ENCODE results near the gene JUND. TPM values are rescaled to one million over a fixed set of nuclear protein-coding genes. Genes with fewer than 3 reads are reported as not detected.

The JUND gene
- total and polyA plus RNA-seq, 8 donors: 43.1 to 232 (median 122) TPM

DNA sequence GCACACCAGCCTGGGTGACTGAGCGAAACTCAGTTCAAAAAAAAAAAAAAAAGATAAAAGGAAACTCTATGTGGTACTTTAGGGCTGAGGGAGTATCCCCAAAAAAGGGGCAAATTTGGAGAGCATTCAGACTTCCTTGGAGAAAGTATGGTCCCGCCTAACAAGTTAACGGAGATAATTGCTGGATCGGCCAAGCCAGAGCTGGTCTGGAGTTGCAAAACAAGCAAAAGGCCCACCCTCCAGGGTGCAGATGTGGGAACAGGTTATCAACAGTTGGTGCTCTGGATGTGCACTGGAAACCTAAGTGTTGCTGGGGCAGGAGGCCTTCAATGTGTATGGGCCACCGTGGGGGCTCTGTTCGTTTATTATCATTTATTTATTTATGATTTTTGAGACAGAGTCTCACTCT lies 10.0 kb downstream of the JUND start:
- intact Hi-C loops (cut with DNase I): no loop called here
- DNase-seq: peak in 1 of 4 donors; percentile 70

DNA sequence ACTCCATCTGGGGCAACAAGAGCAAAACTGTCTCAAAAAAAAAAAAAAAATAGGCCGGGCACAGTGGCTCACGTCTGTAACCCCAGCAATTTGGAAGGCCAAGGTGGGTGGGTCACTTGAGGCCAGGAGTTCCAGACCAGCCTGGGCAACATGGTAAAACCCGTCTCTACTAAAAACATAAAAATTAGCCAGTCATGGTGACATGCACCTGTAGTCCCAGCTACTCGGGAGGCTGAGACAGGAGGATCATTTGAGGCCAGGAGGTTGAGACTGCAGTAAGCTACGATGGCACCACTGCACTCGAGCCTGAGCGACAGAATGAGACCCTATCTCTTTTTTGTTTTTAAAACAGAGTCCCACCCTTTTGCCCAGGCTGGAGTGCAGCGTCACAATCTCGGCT lies 11.1 kb downstream of the JUND start:
- intact Hi-C loops (cut with DNase I): no loop called here
- peaks cover 0 to 24% of the 10 kb centered on the region in 2 donors for H3K36me3 ChIP-seq
- H3K27me3 ChIP-seq: no peaks in the 10 kb centered on the region
- H3K4me1 ChIP-seq: peaks cover 3 to 9% of the 10 kb centered on the region in 2 donors
- no peak overlapping the region for H3K27ac ChIP-seq
- H3K9me3 ChIP-seq: no peaks in the 10 kb centered on the region
- TF ChIP-seq, protein P1, sequence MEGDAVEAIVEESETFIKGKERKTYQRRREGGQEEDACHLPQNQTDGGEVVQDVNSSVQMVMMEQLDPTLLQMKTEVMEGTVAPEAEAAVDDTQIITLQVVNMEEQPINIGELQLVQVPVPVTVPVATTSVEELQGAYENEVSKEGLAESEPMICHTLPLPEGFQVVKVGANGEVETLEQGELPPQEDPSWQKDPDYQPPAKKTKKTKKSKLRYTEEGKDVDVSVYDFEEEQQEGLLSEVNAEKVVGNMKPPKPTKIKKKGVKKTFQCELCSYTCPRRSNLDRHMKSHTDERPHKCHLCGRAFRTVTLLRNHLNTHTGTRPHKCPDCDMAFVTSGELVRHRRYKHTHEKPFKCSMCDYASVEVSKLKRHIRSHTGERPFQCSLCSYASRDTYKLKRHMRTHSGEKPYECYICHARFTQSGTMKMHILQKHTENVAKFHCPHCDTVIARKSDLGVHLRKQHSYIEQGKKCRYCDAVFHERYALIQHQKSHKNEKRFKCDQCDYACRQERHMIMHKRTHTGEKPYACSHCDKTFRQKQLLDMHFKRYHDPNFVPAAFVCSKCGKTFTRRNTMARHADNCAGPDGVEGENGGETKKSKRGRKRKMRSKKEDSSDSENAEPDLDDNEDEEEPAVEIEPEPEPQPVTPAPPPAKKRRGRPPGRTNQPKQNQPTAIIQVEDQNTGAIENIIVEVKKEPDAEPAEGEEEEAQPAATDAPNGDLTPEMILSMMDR (IDR thresholded peaks at IDR 0.05): no peak
- ATAC-seq (no peak), DNase-seq (peak in 1 of 4 donors; percentile 34)
- no peak overlapping the region for H3K4me3 ChIP-seq

More for the DNA sequence above, 10.0 kb downstream of the JUND start:
- Histone ChIP-seq H3K4me1 (peaks cover 8 to 20% of the 10 kb centered on the region in 2 donors), H3K4me3 (no peak overlapping the region), H3K9me3 (no peaks in the 10 kb centered on the region), H3K27me3 (no peaks in the 10 kb centered on the region), H3K36me3 (peaks cover 0 to 18% of the 10 kb centered on the region in 2 donors), H3K27ac (no peak overlapping the region)
- no peak for ATAC-seq
- TF ChIP-seq, protein P1 (IDR thresholded peaks at IDR 0.05): no peak

DNA sequence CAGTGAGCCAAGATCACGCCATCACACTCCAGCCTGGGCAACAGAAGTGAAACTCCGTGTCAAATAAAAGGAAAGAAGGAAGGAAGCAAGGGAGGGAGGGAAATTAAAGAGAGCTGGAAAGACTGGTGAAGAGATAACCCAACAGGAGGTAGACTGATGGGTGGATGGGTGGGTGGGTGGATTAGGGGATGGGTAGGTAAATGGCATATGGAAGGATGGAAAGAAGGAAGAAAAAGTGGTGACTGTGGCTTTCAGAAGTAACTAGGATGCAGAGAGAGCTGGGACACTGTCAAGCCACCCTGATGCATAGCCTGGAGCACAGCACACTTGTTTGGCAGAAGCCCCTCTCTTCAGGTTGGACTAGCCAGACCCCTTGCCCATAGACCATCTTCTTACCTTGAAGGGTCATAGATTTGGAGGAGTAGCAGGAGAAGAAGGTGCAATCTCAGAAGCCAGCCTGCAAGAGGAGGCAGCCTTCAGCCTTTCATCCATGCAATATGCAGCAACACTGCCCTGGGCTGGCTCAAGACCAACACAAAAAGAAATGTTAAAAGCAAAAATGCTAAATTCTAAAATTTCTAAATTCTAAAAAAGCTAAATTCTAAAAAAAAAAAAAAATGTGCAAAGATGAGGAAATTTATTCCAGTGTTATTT lies 12.2 kb downstream of the JUND start:
- Histone ChIP-seq H3K27ac (no peak overlapping the region), H3K36me3 (peaks cover 0 to 36% of the 10 kb centered on the region in 2 donors), H3K9me3 (no peaks in the 10 kb centered on the region), H3K4me3 (no peak overlapping the region), H3K4me1 (no peaks in the 10 kb centered on the region), H3K27me3 (no peaks in the 10 kb centered on the region)
- intact Hi-C loops (cut with DNase I): no loop called here
- DNase-seq (peak in 1 of 4 donors; percentile 35), ATAC-seq (no peak)
- TF ChIP-seq, protein P1 (IDR thresholded peaks at IDR 0.05): no peak

DNA sequence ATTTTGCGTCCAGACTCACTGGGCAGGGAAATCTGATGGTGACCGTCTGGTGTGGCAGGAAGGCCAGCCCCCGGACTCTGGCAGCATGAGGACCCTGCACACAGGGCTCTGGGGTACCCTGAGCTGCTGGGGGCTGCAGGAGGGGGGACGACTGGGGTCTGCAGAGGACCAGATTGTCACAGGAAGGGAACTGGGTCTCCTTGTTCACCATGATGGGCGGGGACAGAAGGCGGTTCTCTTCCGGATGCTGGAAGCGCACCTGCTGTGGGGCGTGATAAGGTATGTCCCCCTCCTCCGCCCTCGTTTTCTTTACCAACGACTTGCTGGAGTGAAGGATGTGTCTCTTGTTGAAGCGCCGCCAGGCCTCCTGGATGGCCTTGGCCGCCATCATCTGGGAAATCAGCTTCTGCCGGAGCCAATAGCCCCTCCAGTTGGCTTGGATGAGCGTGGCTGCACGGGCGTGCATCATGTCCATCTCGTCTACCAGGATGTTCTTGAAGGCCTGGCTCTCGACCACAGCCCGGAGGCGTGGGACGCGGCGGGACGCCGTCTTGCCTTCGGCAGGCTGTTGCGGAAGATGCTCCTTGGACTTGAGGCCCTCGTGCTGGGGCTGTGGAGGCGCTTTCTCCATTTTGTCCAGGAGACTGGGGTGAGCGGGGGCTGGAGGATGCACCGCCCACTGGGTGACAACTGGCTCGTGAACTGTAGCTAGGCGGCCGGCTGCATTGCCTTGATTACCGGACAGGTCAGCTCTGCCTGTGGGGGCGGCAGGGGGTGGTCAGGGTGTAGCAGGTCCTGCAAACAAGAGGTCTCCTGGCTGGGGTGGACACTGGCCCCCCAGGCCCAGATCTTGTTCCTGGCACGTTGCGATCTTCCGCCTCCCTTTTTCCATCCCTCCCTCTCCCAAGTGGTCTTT lies 14.4 kb downstream of the JUND start:
- TF ChIP-seq, protein P1 (IDR thresholded peaks at IDR 0.05): no peak
- H3K4me3 ChIP-seq: no peak overlapping the region
- no peaks in the 10 kb centered on the region for H3K4me1 ChIP-seq
- DNase-seq (peak in 1 of 4 donors; percentile 48), ATAC-seq (no peak)
- H3K9me3 ChIP-seq: no peaks in the 10 kb centered on the region
- intact Hi-C loops (cut with DNase I): no loop called here
- H3K36me3 ChIP-seq: peaks cover 0 to 36% of the 10 kb centered on the region in 2 donors
- no peaks in the 10 kb centered on the region for H3K27me3 ChIP-seq
- no peak overlapping the region for H3K27ac ChIP-seq

DNA sequence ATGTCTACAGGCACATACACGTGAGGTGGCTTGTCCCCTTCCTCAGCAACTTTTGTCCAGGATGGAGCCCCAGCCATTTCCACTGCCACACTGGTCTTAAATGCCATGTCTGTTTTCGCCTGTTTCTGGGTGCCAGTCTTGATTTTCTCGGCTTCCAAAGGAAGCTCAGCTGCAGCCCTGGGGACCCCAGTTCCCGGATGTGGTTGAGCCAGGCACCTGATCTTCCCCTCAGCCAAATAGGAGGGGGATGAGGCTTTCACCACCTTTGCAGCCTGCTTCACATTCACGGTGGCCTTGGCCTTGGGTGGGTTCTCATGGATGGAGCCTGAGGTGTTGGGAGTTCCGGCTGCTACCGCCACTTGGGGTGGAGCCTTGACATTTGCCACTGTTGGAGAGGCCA lies 15.8 kb downstream of the JUND start:
- H3K4me1 ChIP-seq: no peaks in the 10 kb centered on the region
- no peak for ATAC-seq
- H3K9me3 ChIP-seq: no peaks in the 10 kb centered on the region
- H3K4me3 ChIP-seq: no peak overlapping the region
- no peaks in the 10 kb centered on the region for H3K27me3 ChIP-seq
- H3K27ac ChIP-seq: no peak overlapping the region
- no peak for DNase-seq
- intact Hi-C loops (cut with DNase I): no loop called here
- TF ChIP-seq, protein P1 (IDR thresholded peaks at IDR 0.05): no peak
- peaks cover 0 to 36% of the 10 kb centered on the region in 2 donors for H3K36me3 ChIP-seq
